ENCODE data around the gene EIF3D.
A peak's percentile ranks its signal among the peaks of the same experiment; 100 is the strongest.

The EIF3D gene

GRCh38 chr22:36528795-36529751 is at the start of gene EIF3D:
Gene EIF3D, minus strand, starts transcription at chr22:36529166. Its CDS starts 3,045 bp downstream, at chr22:36526121.
- peak; percentile 97 for DNase-seq

GRCh38 chr22:36578619-36579018 is 49.7 kb upstream of the EIF3D start:
- no peak for DNase-seq

GRCh38 chr22:36577019-36577418 is 48.1 kb upstream of the EIF3D start:
- no peak for DNase-seq

GRCh38 chr22:36574728-36575127 is 45.8 kb upstream of the EIF3D start:
- DNase-seq, result no peak

- DNase-seq, result no peak
These were observed 44.9 kb upstream of the EIF3D start for GRCh38 chr22:36573815-36574363.

GRCh38 chr22:36571991-36572390 is 43.0 kb upstream of the EIF3D start:
- no peak for DNase-seq

- DNase-seq, result no peak
These were observed 41.0 kb upstream of the EIF3D start for GRCh38 chr22:36569999-36570398.

- DNase-seq, result no peak
These were observed 39.9 kb upstream of the EIF3D start for GRCh38 chr22:36568846-36569245.

- no peak for DNase-seq
These were observed 37.8 kb upstream of the EIF3D start for GRCh38 chr22:36566720-36567119.

- DNase-seq, result no peak
These were observed 36.7 kb upstream of the EIF3D start for GRCh38 chr22:36565686-36566085.

GRCh38 chr22:36565159-36565507 is 36.2 kb upstream of the EIF3D start:
- DNase-seq, result no peak

GRCh38 chr22:36564422-36565158 is 35.6 kb upstream of the EIF3D start:
- DNase-seq, result no peak

GRCh38 chr22:36563898-36564297 is 34.9 kb upstream of the EIF3D start:
- no peak for DNase-seq

GRCh38 chr22:36563444-36563843 is 34.5 kb upstream of the EIF3D start:
- DNase-seq, result no peak

GRCh38 chr22:36563001-36563400 is 34.0 kb upstream of the EIF3D start:
- no peak for DNase-seq

- no peak for DNase-seq
These were observed 33.4 kb upstream of the EIF3D start for GRCh38 chr22:36562261-36562835.

- no peak for DNase-seq
These were observed 32.4 kb upstream of the EIF3D start for GRCh38 chr22:36561291-36561811.

- DNase-seq, result no peak
These were observed 31.0 kb upstream of the EIF3D start for GRCh38 chr22:36560001-36560400.

- no peak for DNase-seq
These were observed 25.1 kb upstream of the EIF3D start for GRCh38 chr22:36554098-36554497.

GRCh38 chr22:36552289-36552688 is 23.3 kb upstream of the EIF3D start:
- DNase-seq, result no peak

GRCh38 chr22:36550701-36551495 is 21.9 kb upstream of the EIF3D start:
- no peak for DNase-seq

GRCh38 chr22:36549033-36549432 is 20.1 kb upstream of the EIF3D start:
- DNase-seq, result no peak
